Liver (tissue), 9 donors: Measurements from ENCODE around the gene SMAD6. TPM values are rescaled to one million over a fixed set of nuclear protein-coding genes. Genes with fewer than 3 reads are reported as not detected.

Experiments used
- DNase-seq: peaks from one replicate; pipeline ENCODE4 v3.0.0-alpha.2; 2017; ENCODE audit warnings: low spot score
- H3K27ac ChIP-seq, 2 donors: one replicate each; pipeline ENCODE4 v1.7.0; 2013; ENCODE audit warnings: inconsistent platforms in 2 of 2, low read length in 2 of 2, control low read depth in 1 of 2, low read depth in 1 of 2, mild to moderate bottlenecking in 1 of 2
- H3K27me3 ChIP-seq, 4 donors: one replicate each; pipeline versions ENCODE4 v1.6.1 to v1.7.0; 2013; ENCODE audit warnings: low read length in 3 of 4, inconsistent platforms in 1 of 4, mild to moderate bottlenecking in 1 of 4, moderate library complexity in 1 of 4; ENCODE audit not compliant: control insufficient read depth in 4 of 4, insufficient read depth in 4 of 4
- H3K36me3 ChIP-seq, 4 donors: one replicate each; pipeline versions ENCODE4 v1.6.1 to v1.7.0; 2013; ENCODE audit warnings: low read length in 3 of 4, mild to moderate bottlenecking in 3 of 4, low read depth in 1 of 4, moderate library complexity in 1 of 4; ENCODE audit not compliant: control insufficient read depth in 4 of 4, insufficient read depth in 3 of 4
- H3K4me1 ChIP-seq, 4 donors: one replicate each; pipeline versions ENCODE4 v1.6.1 to v1.7.0; 2013; ENCODE audit warnings: low read length in 3 of 4, mild to moderate bottlenecking in 3 of 4, moderate library complexity in 1 of 4; ENCODE audit not compliant: control insufficient read depth in 4 of 4, insufficient read depth in 4 of 4
- H3K4me3 ChIP-seq, 3 donors: one replicate each; pipeline versions ENCODE4 v1.6.1 to v1.7.0; 2013; ENCODE audit warnings: low read length in 3 of 3, control low read depth in 1 of 3, low read depth in 1 of 3, mild to moderate bottlenecking in 1 of 3
- H3K9ac ChIP-seq, 2 donors: one replicate each; pipeline ENCODE4 v1.7.0; 2013; ENCODE audit warnings: low read length in 2 of 2, mild to moderate bottlenecking in 2 of 2, moderate library complexity in 2 of 2, control low read depth in 1 of 2, low read depth in 1 of 2
- H3K9me3 ChIP-seq, 4 donors: one replicate each; pipeline versions ENCODE4 v1.6.1 to v1.7.0; 2013; ENCODE audit warnings: low read length in 3 of 4; ENCODE audit not compliant: control insufficient read depth in 4 of 4
- CTCF ChIP-seq: fragments of 150-350 bp; IDR thresholded peaks from 2 replicates; pipeline ENCODE4 v1.5.1; 2017; ENCODE audit warnings: improper control_type of control experiment, low read depth, low read length; ENCODE audit not compliant: missing input control
- EGR1 ChIP-seq, 2 donors: IDR thresholded peaks; 2 replicates each; pipeline ENCODE4 v1.6.1; 2016 to 2018; ENCODE audit warnings: antibody characterized with exemption in 2 of 2, low read depth in 2 of 2
- FOXA1 ChIP-seq: IDR thresholded peaks from 2 replicates; pipeline ENCODE4 v1.6.1; 2016; ENCODE audit warnings: antibody characterized with exemption
- FOXA2 ChIP-seq: IDR thresholded peaks from 2 replicates; pipeline ENCODE4 v1.6.1; 2016; ENCODE audit warnings: antibody characterized with exemption
- HNF4A ChIP-seq, 2 donors: conservative IDR thresholded peaks; 2 replicates each; pipeline ENCODE4 v1.6.1; 2016; ENCODE audit warnings: antibody characterized with exemption in 2 of 2, mild to moderate bottlenecking in 2 of 2
- HNF4G ChIP-seq: IDR thresholded peaks from 2 replicates; pipeline ENCODE4 v1.6.1; 2016; ENCODE audit warnings: antibody characterized with exemption
- JUND ChIP-seq, 2 donors: IDR thresholded peaks; 2 replicates each; pipeline ENCODE4 v1.6.1; 2016; ENCODE audit warnings: antibody characterized with exemption in 2 of 2
- NR2F2 ChIP-seq: IDR thresholded peaks from 2 replicates; pipeline ENCODE4 v1.6.1; 2016; ENCODE audit warnings: antibody characterized with exemption
- RAD21 ChIP-seq, 2 donors: IDR thresholded peaks; 2 replicates each; pipeline ENCODE4 v1.6.1; 2016; ENCODE audit warnings: antibody characterized with exemption in 2 of 2, mild to moderate bottlenecking in 2 of 2
- RXRA ChIP-seq, 2 donors: IDR thresholded peaks; 2 replicates each; pipeline ENCODE4 v1.6.1; 2017 to 2018; ENCODE audit warnings: antibody characterized with exemption in 2 of 2, mild to moderate bottlenecking in 1 of 2
- SP1 ChIP-seq: IDR thresholded peaks from 2 replicates; pipeline ENCODE4 v1.6.1; 2018; ENCODE audit warnings: antibody characterized with exemption, mild to moderate bottlenecking
- YY1 ChIP-seq: IDR thresholded peaks from 2 replicates; pipeline ENCODE4 v1.6.1; 2016; ENCODE audit warnings: antibody characterized with exemption, mild to moderate bottlenecking
- WGBS: extraction: QIAGEN DNeasy Blood & Tissue Kit; methylation state at CpG from one replicate; pipeline ENCODE4 v1.1.7; 2013; 5-methylcytosine and 5-hydroxymethylcytosine counted together
- polyA plus RNA-seq, 2 donors: library from polyadenylated mRNA; stranded (reverse) in 1 of 2; unstranded in 1 of 2; fragments of 200-250 nt in 1 of 2; fragments of >200 nt in 1 of 2; fragmentation: Nextera tagmentation in 1 of 2; extraction: Ambion mirVana in 1 of 2; gene quantifications; one replicate each; pipeline versions ENCODE4 v1.2.1 to v1.2.3, GENCODE V29; 2013 to 2015
- total RNA-seq, 2 donors: library from RNA; depleted of rRNA; stranded (reverse); fragments of >200 nt; gene quantifications; one replicate each; pipeline ENCODE4 v1.2.3, GENCODE V29; 2014
- TF ChIP-seq, protein P1 (sequence below): IDR thresholded peaks from 2 replicates; pipeline ENCODE4 v1.6.1; 2016; ENCODE audit warnings: antibody characterized with exemption
- TF ChIP-seq, protein P2 (sequence below): IDR thresholded peaks from 2 replicates; pipeline ENCODE4 v1.6.1; 2016; ENCODE audit warnings: antibody characterized with exemption
- TF ChIP-seq, protein P3 (sequence below): IDR thresholded peaks from 2 replicates; pipeline ENCODE4 v1.6.1; 2016; ENCODE audit warnings: antibody characterized with exemption, mild to moderate bottlenecking
- donor health status: healthy.
- donor health status: healthy.
- donor health status: healthy.
- donor health status: healthy.
- donor health status: healthy.

Gene SMAD6
- total and polyA plus RNA-seq, 4 donors = 1.2 to 15.1 (median 11.0) TPM

GRCh38 chr15:66670762-66671580, 31.1 kb upstream of the SMAD6 start:
- WGBS = 81% methylated on average over 23 of the region's 23 CpGs
- no peak overlapping the region for H3K4me3 ChIP-seq
- no peak for DNase-seq
- H3K27ac ChIP-seq = no peak overlapping the region
- H3K36me3 ChIP-seq = no peaks in the 10 kb centered on the region
- TF ChIP-seq JUND (IDR thresholded peaks at IDR 0.05) (no peak), RXRA (IDR thresholded peaks at IDR 0.05) (no peak), EGR1 (IDR thresholded peaks at IDR 0.05; ENCODE audit: low read depth in 2 of 2) (no peak), CTCF (no peak), FOXA1 (no peak), NR2F2 (no peak), FOXA2 (no peak), HNF4A (conservative IDR thresholded peaks at IDR 0.05) (no peak), RAD21 (IDR thresholded peaks at IDR 0.05) (no peak), YY1 (no peak), SP1 (no peak), HNF4G (no peak)
- TF ChIP-seq, protein P1, sequence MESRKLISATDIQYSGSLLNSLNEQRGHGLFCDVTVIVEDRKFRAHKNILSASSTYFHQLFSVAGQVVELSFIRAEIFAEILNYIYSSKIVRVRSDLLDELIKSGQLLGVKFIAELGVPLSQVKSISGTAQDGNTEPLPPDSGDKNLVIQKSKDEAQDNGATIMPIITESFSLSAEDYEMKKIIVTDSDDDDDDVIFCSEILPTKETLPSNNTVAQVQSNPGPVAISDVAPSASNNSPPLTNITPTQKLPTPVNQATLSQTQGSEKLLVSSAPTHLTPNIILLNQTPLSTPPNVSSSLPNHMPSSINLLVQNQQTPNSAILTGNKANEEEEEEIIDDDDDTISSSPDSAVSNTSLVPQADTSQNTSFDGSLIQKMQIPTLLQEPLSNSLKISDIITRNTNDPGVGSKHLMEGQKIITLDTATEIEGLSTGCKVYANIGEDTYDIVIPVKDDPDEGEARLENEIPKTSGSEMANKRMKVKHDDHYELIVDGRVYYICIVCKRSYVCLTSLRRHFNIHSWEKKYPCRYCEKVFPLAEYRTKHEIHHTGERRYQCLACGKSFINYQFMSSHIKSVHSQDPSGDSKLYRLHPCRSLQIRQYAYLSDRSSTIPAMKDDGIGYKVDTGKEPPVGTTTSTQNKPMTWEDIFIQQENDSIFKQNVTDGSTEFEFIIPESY = no peak
- TF ChIP-seq, protein P2, sequence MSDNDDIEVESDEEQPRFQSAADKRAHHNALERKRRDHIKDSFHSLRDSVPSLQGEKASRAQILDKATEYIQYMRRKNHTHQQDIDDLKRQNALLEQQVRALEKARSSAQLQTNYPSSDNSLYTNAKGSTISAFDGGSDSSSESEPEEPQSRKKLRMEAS = no peak
- H3K9ac ChIP-seq = no peak overlapping the region
- H3K4me1 ChIP-seq = no peaks in the 10 kb centered on the region
- no peaks in the 10 kb centered on the region for H3K9me3 ChIP-seq
- H3K27me3 ChIP-seq = no peaks in the 10 kb centered on the region

- TF ChIP-seq FOXA2 (no peak), EGR1 (IDR thresholded peaks at IDR 0.05; ENCODE audit: low read depth in 2 of 2) (no peak), YY1 (no peak), SP1 (no peak), CTCF (no peak)
- TF ChIP-seq, protein P2 = no peak
- TF ChIP-seq, protein P1 = no peak
- TF ChIP-seq, protein P3, sequence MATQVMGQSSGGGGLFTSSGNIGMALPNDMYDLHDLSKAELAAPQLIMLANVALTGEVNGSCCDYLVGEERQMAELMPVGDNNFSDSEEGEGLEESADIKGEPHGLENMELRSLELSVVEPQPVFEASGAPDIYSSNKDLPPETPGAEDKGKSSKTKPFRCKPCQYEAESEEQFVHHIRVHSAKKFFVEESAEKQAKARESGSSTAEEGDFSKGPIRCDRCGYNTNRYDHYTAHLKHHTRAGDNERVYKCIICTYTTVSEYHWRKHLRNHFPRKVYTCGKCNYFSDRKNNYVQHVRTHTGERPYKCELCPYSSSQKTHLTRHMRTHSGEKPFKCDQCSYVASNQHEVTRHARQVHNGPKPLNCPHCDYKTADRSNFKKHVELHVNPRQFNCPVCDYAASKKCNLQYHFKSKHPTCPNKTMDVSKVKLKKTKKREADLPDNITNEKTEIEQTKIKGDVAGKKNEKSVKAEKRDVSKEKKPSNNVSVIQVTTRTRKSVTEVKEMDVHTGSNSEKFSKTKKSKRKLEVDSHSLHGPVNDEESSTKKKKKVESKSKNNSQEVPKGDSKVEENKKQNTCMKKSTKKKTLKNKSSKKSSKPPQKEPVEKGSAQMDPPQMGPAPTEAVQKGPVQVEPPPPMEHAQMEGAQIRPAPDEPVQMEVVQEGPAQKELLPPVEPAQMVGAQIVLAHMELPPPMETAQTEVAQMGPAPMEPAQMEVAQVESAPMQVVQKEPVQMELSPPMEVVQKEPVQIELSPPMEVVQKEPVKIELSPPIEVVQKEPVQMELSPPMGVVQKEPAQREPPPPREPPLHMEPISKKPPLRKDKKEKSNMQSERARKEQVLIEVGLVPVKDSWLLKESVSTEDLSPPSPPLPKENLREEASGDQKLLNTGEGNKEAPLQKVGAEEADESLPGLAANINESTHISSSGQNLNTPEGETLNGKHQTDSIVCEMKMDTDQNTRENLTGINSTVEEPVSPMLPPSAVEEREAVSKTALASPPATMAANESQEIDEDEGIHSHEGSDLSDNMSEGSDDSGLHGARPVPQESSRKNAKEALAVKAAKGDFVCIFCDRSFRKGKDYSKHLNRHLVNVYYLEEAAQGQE = no peak
- Histone ChIP-seq H3K4me1 (no peaks in the 10 kb centered on the region), H3K27ac (no peak overlapping the region), H3K4me3 (no peak overlapping the region), H3K27me3 (no peaks in the 10 kb centered on the region), H3K36me3 (no peaks in the 10 kb centered on the region), H3K9ac (no peak overlapping the region), H3K9me3 (no peaks in the 10 kb centered on the region)
- WGBS = 74% methylated on average over 5 of the region's 5 CpGs
- DNase-seq = no peak
Observed at GRCh38 chr15:66672867-66673266, 29.2 kb upstream of the SMAD6 start.
